GM19043 (cell line): ENCODE data around the gene KREMEN1.

Source experiments
- ATAC-seq: cut with Tn5 transposase; IDR thresholded peaks from one replicate; pipeline ENCODE4 v1.9.1; 2021; ENCODE audit warnings: low read depth; ENCODE audit not compliant: unreplicated experiment

KREMEN1 gene

DNA sequence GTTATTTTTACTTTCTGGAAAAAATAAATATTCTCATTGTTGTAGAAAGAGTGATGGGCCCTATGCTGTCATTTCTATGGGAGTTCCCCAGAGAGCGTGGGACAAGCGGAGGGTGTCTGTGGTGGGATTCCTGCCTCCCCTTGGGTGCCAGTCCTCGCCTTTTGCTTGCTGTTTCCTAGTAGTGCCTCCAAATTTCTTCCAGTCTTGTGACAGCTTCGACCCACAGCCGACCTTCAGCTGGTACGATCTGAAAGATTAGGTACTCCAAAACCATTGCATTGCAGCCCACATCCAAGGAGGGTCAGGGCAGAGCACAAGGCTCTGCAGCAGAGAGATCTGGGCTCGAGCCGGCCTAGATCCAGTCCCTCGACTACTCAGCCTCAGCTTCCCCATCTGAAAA lies 73.9 kb downstream of the KREMEN1 start:
- ATAC-seq: no peak

DNA sequence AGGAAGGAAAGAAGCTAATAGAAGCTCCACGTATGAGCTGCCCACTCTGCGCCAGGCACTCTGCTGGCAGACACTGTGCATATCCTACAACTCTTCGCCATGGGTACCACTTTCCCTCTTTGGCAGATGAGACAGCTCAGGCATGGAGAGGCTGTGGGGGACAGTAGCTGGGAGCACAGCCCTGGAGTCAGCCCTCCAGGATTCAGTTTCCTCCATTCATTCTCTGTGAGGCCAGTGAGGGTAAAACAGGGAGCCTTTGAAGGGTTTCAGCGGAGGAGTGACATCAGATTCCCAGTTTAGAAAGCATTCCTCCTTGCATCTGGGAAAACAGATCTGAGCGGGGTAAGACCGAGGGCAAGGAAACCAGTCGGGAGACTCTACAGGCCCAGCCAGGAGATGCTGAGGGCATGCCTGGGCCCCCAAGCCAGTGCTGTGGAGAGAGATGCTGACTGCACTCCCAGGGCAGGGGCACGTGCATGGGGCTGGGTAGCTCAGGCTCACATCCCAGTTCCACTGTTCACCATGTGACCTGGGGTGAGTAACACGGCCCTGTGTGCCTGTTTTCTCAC lies 74.6 kb downstream of the KREMEN1 start:
- no peak for ATAC-seq

DNA sequence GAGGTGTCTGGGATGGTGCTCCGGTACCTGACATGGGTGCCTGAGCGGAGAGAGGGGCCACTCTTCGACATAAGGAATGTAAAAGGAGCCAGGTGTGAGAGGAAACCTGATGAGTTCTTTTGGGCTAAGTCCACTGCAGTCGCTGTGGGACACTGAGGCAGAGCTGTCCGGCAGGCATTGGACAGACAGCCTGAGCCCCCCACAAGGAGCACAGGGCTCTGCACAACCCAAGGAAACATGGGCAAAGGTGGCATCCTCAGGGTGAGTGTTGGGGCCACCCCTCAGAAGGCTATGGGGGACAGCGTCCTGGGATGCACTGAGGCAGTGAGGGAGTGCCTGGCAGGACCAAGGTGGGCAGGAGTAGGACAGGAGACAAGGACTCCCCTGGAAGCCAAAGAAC lies 75.2 kb downstream of the KREMEN1 start:
- no peak for ATAC-seq

DNA sequence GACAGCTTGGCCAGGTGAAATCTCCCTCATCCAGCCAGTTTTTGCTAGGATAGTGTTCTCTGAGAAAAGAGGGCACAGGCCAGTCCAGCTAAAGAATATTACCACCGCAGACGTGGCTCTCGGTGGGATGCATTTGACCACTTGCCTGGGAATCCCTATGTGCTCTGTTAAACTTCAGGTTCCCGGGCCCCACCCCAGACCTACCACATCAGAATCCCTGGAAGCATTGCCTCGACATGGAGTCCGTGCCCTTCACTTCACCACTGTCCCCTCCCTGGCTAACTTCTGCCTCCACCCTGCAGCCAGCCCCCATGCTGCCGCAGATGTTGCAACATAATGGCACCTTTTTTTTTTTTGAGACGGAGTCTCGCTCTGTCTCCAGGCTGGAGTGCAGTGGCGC lies 76.0 kb downstream of the KREMEN1 start:
- no peak for ATAC-seq

DNA sequence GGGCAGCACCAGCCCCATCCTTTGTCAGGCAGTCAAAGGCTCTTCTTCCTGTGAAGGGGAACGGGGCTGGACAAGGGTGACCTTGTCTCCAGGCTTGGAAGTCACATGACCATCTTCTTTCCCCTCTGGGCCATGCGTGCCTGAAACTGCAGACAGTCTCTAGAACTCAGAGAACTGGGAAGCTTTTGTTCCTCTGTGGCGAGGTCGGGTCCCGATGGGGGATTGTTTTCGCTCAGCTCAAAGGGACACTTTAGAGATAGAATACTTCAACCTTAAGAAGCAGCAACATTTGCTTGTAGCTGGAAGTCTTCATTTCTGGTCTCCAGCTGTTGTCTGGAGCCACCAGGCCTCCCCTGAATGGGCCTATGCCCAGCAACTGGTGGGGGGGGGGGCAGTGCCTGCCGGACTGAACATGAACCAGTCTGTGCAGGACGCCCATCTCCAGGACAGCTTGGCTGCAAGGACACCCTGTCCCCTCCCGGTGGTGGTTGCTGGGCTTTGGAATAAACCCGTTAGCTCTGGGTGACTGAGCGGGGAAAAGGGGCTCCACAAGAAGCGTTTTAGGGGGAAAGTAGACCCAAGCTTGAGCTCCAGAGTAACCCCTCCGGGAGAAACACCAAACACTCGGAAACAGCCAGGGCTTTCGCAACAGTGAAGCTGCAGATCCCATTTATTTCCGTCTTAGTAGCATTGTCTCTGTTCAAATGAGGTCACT lies 77.2 kb downstream of the KREMEN1 start:
- ATAC-seq: no peak

DNA sequence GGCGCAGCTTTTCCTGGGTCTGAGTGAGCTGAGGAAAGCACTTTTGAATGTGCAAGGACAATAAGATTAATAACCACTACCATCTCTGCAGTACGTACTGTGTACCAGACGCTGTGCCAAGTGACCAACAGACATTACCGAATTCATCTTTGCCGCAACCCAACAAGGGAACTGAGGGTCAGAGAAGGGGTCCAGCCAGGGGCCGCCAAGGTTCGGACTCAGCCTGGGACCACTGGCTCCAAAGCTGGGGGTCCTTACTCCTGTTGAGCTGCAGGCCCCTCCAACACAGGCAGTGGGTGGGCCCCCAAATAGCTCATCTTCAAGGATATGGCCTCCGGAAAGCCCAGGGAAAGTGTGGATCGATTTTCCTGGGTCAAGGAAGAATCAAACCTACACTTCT lies 77.9 kb downstream of the KREMEN1 start:
- ATAC-seq: no peak

DNA sequence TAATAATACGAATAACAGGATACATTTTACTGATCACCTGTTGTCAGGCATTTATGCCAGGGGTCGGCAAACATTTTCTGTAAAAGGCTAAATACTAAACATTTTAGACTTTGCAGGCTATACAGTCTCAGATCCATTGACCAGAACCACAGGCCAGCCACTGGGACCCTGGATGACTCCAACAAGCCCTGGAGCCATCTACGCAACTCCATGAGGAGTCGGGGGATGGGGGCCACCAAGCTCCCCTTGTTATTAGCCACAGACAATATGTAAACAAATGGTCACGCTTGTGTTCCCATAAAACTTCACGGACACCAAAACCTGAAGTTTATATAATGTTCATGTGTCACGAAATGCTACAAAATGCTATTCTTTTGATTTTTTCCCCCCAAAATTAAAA lies 78.5 kb downstream of the KREMEN1 start:
- ATAC-seq: no peak

DNA sequence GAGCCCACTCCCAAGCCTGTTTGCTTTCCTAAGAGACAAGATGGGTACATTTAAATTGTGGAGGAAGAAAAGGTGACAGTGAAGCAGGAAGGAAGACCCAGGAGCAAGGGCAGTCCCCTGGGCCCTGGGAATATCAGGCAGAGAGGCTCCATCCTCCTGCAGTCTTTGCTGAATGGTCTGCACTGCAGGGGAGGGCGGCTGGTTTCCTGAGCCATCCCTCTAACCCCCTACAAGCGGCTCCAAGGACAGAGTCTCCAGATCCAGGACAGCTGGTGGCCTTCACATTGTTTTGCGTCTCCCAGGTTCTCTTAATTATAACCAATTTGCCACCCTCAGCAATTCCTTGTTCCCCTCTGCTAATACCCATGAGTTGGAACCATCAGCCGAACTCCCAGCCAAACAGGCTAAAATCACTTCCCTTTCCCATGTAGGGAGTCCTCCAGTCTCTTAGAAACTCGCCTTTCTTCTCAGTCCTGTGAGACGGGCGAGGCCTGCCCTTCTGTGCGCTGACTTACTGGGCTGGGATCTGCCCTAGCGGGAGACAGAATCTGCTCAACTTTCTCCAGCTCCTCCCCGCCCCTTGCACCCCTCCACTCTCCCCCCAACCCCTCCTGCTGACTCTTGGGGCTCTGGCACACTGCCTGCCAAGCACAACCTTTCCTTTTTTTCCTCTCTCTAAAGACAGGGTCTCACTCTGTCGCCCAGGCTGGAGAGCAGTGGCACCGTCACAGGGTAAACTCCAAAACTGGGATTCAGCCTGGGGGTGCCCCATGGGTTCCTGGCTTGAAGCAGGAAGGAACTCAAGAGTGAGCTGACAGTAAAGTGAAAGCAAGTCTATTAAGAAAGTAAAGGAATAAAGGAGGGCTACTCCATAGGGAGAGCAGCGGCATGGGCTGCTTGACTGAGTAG lies 79.5 kb downstream of the KREMEN1 start:
- ATAC-seq: no peak

DNA sequence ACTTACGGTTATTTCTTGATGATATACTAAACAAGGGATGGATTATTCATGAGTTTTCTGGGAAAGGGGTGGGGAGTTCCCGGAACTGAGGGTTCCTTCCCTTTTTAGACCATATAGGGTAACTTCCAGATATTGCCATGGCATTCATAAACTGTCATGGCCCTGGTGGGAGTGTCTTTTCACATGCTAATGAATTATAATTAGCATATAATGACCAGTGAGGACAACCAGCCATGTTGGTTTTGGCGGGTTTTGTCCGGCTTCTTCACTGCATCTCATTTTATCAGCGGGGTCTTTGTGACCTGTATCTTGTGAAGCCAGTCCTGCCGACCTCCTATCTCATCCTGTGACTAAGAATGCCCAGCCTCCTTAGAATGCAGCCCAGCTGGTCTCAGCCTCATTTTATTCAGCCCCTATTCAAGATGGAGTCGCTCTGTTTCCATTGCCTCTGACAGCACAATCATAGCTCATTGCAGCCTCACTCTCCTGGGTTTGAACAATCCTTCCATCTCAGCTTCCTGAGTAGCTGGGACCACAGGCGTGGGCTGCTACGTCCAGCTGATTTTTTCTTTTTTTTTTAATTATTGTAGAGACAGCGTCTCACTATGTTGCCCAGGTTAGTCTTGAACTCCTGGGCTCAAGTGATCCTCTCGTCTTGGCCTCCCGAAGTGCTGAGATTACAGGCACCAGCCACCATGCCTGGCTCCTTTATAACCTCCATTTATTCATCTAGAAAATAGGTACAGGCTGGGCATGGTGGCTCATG lies 80.3 kb downstream of the KREMEN1 start:
- no peak for ATAC-seq

DNA sequence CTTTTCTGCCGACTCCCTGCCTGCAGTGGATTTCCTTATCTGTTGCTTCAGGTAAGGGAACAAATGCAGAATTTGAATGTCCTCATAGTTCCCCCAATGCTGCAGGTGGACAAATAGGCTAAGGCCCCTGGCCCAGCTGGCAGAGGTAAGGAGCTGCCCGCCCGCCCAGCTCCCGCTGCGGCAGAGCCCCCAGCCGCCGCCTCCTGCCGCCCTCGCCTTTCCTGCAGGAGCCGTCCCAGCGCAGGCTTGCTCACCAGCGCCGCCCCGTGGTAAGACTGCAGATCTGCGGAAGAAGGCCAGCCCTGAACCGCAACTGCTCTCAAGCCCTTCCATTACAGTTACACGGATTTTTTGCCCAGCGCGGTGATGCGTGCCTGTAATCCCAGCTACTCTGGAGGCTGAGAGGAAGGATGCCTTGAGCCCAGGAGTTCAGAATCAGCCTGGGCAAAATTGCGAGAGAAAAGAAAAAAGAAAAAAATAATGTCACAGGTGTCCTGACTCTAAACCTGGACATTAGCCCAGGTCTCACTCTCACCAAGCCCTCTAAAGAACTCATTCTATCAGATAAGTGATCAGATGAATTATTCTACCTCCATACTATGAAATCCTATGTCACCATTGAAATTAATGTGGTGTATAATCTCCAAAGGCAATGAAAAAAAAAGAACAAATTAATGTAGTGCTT lies 81.7 kb downstream of the KREMEN1 start:
- no peak for ATAC-seq

DNA sequence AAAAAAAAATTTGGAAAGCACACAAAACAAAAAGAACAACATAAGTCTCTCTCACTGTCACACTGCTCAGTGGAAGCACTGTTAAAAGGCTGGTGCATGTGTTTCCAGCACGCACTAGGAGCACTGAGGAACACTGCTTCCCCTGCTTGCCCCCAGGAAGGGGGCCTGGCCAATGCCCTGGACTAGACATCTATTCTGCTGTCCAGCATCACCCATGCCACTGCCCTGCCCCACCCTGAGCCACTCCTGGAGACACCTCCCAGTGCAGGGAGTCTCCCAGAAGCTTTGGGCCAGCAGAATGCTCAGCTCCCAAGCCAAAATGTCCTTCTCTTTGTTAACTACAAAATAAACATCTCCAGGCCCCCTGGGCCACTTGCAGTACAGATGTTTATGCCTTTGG lies 83.1 kb downstream of the KREMEN1 start:
- no peak for ATAC-seq

DNA sequence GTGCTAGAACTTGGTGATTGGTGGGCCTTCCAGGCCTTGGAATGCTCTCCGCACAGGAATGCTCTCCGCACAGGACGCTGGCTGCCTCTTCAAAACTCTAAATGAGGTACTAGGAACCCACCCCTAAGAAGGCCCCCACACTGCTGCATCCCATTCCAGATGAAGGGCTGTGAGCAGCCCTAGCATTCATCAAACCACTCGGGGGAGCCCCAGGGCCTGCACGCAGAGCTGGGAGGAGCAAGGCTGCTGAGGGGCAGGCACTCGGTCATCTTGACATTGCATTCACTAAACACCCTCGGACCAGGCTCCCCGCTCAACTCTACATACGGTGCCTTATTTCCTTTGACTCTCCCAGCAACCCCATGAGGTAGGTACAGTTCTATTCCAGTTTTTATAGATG lies 83.7 kb downstream of the KREMEN1 start:
- no peak for ATAC-seq

DNA sequence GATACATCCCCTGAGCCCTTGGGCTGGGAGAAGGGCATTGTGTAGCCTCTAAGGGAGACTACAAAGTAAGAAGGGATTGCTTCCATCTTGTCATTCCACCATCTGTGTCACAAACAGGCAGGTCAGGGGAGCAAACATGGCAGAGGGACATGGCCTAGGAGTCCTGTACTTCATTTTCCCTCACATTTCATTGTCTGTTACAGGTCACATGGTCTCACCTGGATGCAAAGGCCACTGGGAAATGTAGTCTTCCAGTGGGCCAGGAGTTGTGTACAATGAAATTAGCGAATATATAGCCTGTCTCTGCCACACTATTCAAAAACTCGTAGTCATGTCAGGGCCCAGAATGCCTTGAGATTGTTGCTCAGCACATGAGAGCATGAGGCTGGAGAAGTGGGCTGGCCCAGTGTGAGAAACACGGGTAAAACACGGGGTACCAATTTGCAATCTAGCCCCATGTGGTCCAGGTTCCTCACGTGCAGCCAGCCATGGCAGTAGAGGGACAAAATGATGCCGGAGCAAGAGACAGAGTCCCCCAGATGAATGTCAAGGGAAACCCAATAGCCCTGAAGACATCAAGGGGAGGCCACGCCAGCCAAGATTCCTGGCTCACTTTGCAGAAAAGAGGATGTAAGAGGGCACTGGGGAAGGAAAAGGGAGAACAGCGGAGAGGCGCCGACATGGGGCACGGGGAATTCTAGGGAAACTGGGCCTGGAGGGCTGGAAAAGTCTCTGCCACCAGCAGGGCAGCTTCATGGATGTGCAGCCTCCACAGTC lies 85.1 kb downstream of the KREMEN1 start:
- ATAC-seq: no peak

DNA sequence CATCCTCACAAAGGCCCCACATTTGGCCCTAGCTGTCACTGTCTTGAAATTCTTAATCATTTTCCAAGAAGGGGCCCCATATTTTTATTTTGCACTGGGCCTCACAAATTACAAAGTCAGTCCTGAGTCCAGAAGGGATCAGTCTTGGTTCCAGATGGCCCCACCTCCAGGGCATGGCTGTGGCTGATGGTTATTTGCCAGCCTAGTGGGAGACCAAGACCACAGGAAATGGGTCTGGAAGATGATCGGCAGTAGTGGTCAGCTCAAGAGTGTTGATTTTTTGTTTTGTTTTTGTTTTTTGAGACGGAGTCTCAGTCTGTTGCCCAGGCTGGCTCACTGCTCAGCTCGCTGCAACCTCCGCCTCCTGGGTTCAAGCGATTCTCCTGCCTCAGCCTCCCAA lies 85.7 kb downstream of the KREMEN1 start:
- ATAC-seq: no peak

DNA sequence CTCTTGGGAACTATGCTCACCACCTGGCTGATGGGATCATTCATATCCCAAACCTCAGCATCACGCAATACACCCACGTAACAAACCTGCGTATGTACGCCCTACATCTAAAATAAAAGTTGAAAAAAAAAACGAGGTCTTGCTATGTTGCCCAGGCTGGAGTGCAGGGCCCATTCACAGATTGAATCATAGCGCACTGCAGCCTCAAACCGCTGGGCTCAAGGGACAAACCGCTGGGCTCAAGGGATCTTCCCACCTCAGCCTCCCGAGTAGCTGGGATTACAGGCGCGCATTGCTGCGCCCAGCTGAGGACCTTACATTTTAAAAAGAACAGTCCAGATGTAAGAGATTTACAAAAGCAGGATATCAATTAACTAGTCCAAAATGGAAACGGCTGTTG lies 91.0 kb downstream of the KREMEN1 start:
- ATAC-seq: no peak

DNA sequence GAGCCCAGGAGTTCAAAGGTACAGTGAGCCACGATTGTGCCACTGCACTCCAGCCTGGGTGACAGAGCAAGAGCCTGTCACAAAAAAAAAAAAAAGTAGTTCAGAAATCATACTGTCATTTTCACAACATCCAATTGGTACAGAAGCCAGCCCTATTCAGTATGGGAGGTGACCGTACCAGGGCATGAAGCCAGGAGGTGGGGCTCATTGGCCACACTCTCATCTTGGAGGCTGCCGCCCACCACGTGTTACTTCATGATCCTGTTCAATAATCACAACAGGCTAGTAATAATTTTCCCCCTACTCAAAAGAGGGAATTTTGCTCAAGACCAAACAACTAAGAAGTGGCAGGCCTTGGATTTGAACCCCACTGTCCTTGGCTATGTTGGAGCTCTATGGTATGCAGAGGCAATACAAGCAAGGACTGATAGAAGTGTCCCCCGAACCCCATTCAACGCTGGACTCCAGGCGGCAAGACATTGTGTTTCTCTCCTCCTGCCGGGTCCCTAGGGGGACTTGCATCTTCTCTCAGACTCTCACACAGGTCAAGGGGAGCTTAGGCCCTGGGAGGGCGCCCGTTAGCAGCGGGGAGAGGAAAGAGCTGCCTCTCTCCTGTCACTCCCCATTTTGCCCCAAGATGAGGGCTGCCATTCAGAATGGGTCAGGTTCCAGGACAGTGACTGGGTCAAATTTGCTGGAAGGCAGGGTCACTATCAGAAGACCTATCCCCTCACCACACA lies 92.7 kb downstream of the KREMEN1 start:
- ATAC-seq: no peak

DNA sequence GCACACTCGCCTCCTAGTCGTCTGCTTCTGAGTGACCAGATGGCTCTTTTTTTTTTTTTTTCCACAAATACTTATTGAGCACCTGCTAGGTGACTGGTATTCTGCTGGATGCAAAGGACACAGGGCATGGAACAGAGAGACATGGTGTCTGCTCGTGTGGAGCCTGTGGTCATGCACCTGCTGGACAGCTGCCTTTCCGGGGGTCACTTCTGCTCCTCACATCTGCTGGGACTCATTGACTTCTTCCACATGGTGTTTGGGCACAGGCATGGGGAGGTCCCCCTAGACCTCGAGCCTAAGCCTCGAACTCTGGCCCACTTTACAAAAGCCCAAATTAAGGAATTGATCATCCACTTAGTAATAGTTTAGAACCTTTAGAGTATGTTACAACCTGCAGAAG lies 93.3 kb downstream of the KREMEN1 start:
- ATAC-seq: no peak

DNA sequence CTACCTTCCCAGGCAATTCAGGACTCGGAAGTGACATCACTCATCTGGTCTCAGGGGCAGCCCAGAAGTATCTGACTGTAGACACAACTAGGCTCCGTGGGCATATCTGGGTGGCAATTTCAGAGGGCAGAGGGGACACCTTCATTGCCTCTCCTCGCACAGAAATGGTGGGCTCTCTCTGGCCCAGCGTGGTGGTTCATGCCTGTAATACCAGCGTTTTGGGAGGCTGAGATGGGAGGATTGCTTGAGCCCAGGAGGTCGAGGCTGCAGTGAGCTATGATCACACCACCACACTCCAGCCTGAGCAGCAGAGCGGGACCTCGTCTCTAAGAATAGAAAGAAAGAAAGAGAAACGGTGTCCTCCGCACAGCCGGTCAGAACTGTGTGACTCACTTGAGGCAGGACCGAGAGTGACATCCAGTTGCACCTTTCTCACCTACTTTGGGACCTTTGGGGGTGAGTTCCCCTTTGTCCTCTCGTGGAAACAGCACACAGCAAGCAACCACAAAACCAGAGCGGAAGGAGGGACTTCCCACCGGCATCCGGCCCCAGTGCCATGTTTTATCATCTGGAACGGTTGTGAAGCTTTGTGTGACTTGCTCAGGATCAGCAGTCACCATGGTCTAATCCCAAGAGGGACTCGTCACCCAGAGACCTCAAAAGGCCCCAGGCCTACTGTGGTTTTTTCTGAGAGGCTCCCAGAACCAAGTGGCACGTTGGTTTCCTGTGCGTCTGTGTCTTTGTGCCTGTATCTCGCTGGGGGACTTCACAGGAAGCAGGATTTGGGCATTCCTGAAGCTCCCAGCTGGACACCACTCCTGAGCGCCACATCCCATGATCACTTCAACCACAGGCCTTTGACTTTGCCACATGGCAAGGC lies 94.4 kb downstream of the KREMEN1 start:
- ATAC-seq: peak; percentile 86
